C4-2B (cell line): ENCODE data around the gene MPDZ.

ENCODE experiments used
- CTCF ChIP-seq: fragments of 450-650 bp; conservative IDR thresholded peaks from 2 replicates; pipeline ENCODE4 v1.5.1; 2017; ENCODE audit warnings: mild to moderate bottlenecking
- ZFX ChIP-seq: fragments of 450-650 bp; IDR thresholded peaks from 2 replicates; pipeline ENCODE4 v1.6.1; 2017

- TF ChIP-seq CTCF (no peak), ZFX (no peak)
These were observed 45.5 kb upstream of the MPDZ start for GRCh38 chr9:13324988-13325387.
